Epithelial cell of esophagus (primary cell): ENCODE results near the gene RFX2.

Experiments
- DNase-seq: peaks from one replicate; pipeline ENCODE4 v3.0.0; 2010; ENCODE audit warnings: low read depth
- H3K4me3 ChIP-seq: 2 replicates; pipeline ENCODE4 v1.5.1; 2011; ENCODE audit warnings: mild to moderate bottlenecking, low read length, control low read depth
- CTCF ChIP-seq: IDR thresholded peaks from 2 replicates; pipeline ENCODE4 v1.5.1; 2011; ENCODE audit warnings: low read depth, mild to moderate bottlenecking, low read length, control low read depth, inconsistent platforms; ENCODE audit not compliant: insufficient read depth; ENCODE audit errors: missing control alignments

RFX2 gene

GRCh38 chr19:6110360-6110977 lies at the start of gene RFX2:
Gene RFX2, minus strand, starts transcription at chr19:6110500. Its CDS starts 63,004 bp downstream, at chr19:6047496.
- DNase-seq: peak; percentile 100
- H3K4me3 ChIP-seq: peak within 1 kb of the TSS; percentile 66
- no peak for TF ChIP-seq CTCF

- no peak overlapping the region for H3K4me3 ChIP-seq
- TF ChIP-seq CTCF: no peak
- DNase-seq: no peak
Measured at GRCh38 chr19:6156033-6156432, 45.7 kb upstream of the RFX2 start.

- DNase-seq: no peak
- no peak for TF ChIP-seq CTCF
- no peak overlapping the region for H3K4me3 ChIP-seq
Measured at GRCh38 chr19:6150289-6150688, 40.0 kb upstream of the RFX2 start.

- TF ChIP-seq CTCF: no peak
- H3K4me3 ChIP-seq: no peak overlapping the region
- no peak for DNase-seq
Measured at GRCh38 chr19:6141217-6141616, 30.9 kb upstream of the RFX2 start.

GRCh38 chr19:6138511-6138910 lies 28.2 kb upstream of the RFX2 start:
- no peak for DNase-seq
- H3K4me3 ChIP-seq: no peak overlapping the region
- no peak for TF ChIP-seq CTCF

GRCh38 chr19:6138066-6138465 lies 27.8 kb upstream of the RFX2 start:
- H3K4me3 ChIP-seq: no peak overlapping the region
- no peak for TF ChIP-seq CTCF
- DNase-seq: no peak

- no peak for TF ChIP-seq CTCF
- DNase-seq: no peak
- no peak overlapping the region for H3K4me3 ChIP-seq
Measured at GRCh38 chr19:6133231-6133630, 22.9 kb upstream of the RFX2 start.
